DOHH2 (cell line): ENCODE measurements around the gene TET2.

Experiments
- H3F3A ChIP-seq: fragments of 200-600 bp; sonication (generic), shearing (Covaris generic); 2 replicates; pipeline ENCODE4 v1.6.0; 2016; ENCODE audit warnings: antibody characterized with exemption, mild to moderate bottlenecking; ENCODE audit not compliant: control insufficient read depth, insufficient read depth
- H3K27ac ChIP-seq: fragments of 200-600 bp; sonication (generic); 2 replicates; pipeline ENCODE4 v1.5.1; 2014; ENCODE audit warnings: low read depth, mild to moderate bottlenecking, low read length, moderate library complexity
- H3K27me3 ChIP-seq: fragments of 200-600 bp; sonication (generic); 2 replicates; pipeline ENCODE4 v1.6.1; 2014; ENCODE audit warnings: mild to moderate bottlenecking, low read length, mixed read lengths; ENCODE audit not compliant: control insufficient read depth
- H3K36me3 ChIP-seq: fragments of 200-600 bp; sonication (generic); 2 replicates; pipeline ENCODE4 v1.6.1; 2014; ENCODE audit warnings: mild to moderate bottlenecking, low read length, moderate library complexity, mixed read lengths; ENCODE audit not compliant: control insufficient read depth
- H3K4me1 ChIP-seq: fragments of 200-600 bp; sonication (generic); 2 replicates; pipeline ENCODE4 v1.6.1; 2014; ENCODE audit warnings: mild to moderate bottlenecking, low read length, mixed read lengths; ENCODE audit not compliant: control insufficient read depth
- H3K4me2 ChIP-seq: fragments of 200-600 bp; sonication (generic); 2 replicates; pipeline ENCODE4 v1.6.0; 2014; ENCODE audit warnings: mild to moderate bottlenecking, low read length, moderate library complexity
- H3K4me3 ChIP-seq: fragments of 200-600 bp; sonication (generic); 2 replicates; pipeline ENCODE4 v1.5.1; 2014; ENCODE audit warnings: mild to moderate bottlenecking, low read length, mixed read lengths
- H3K79me2 ChIP-seq: fragments of 200-600 bp; sonication (generic); 2 replicates; pipeline ENCODE4 v1.6.1; 2014; ENCODE audit warnings: mild to moderate bottlenecking, low read length, mixed read lengths; ENCODE audit not compliant: control insufficient read depth
- H3K9me2 ChIP-seq: fragments of 200-600 bp; sonication (generic); replicated peaks from 2 replicates; pipeline ENCODE4 v1.6.1; 2014; ENCODE audit warnings: mild to moderate bottlenecking, low read length, mixed read lengths; ENCODE audit not compliant: control insufficient read depth
- H3K9me3 ChIP-seq: fragments of 200-600 bp; sonication (generic); 2 replicates; pipeline ENCODE4 v1.6.1; 2014; ENCODE audit warnings: antibody characterized with exemption, low read length, mixed read lengths; ENCODE audit not compliant: control insufficient read depth, insufficient read depth
- H4K20me1 ChIP-seq: fragments of 200-600 bp; sonication (generic); 2 replicates; pipeline ENCODE4 v1.6.0; 2014; ENCODE audit warnings: low read depth, mild to moderate bottlenecking, antibody characterized with exemption, low read length, moderate library complexity; ENCODE audit not compliant: control insufficient read depth, insufficient read depth
- CTCF ChIP-seq: fragments of 200-600 bp; sonication (generic); IDR thresholded peaks from one replicate; pipeline ENCODE4 v1.5.1; 2014; ENCODE audit warnings: antibody characterized with exemption, mild to moderate bottlenecking, low read depth, low read length; ENCODE audit not compliant: poor library complexity, severe bottlenecking
- EZH2phosphoT487 ChIP-seq: fragments of 200-600 bp; sonication (generic); IDR thresholded peaks from 2 replicates; pipeline ENCODE4 v1.6.1; 2017; ENCODE audit warnings: borderline replicate concordance, mild to moderate bottlenecking, antibody characterized with exemption, low read length, moderate library complexity, mixed read lengths

The TET2 gene

DNA sequence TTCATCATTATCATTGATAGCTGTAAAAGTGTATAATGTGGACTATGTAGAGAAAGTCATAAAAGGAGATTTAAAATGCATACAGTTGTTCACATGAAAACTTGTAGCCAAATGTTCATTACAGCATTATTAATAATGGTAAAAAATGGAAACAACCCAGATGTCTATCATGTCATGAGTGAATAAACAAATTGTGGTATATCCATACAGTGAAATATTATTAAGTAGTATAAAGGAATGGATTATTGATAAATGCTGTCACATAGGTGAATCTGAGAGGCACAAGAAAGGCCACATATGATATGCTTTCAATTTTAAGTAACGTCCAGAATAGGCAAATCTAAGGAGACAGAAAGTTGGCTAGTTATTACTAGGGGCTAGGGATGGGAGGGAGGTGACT, 7.1 kb downstream of the TET2 start:
- Histone ChIP-seq H3K4me2 (no peak overlapping the region), H3K27ac (no peak overlapping the region), H3K9me3 (no peaks in the 10 kb centered on the region), H3K9me2 (no peaks in the 10 kb centered on the region), H3K79me2 (peaks cover 7% of the 10 kb centered on the region; the same call in 1 of the 2 replicates), H3K4me1 (0 out of 2 replicates have a peak, but pooled peaks cover 3% of the 10 kb centered on the region), H3K36me3 (no peaks in the 10 kb centered on the region), H3K4me3 (no peak overlapping the region), H4K20me1 (no peaks in the 10 kb centered on the region), H3K27me3 (no peaks in the 10 kb centered on the region), H3F3A (no peaks in the 10 kb centered on the region)
- no peak for TF ChIP-seq EZH2phosphoT487
- no peak for TF ChIP-seq CTCF

GRCh38 chr4:105154576-105154975, 7.9 kb downstream of the TET2 start:
- Histone ChIP-seq H3K27me3 (no peaks in the 10 kb centered on the region), H3F3A (no peaks in the 10 kb centered on the region), H3K36me3 (no peaks in the 10 kb centered on the region), H3K9me2 (no peaks in the 10 kb centered on the region), H3K79me2 (peaks cover 6% of the 10 kb centered on the region; the same call in 1 of the 2 replicates), H3K27ac (no peak overlapping the region), H3K4me3 (no peak overlapping the region), H3K9me3 (no peaks in the 10 kb centered on the region), H4K20me1 (no peaks in the 10 kb centered on the region), H3K4me1 (0 out of 2 replicates have a peak, but pooled peaks cover 3% of the 10 kb centered on the region), H3K4me2 (no peak overlapping the region)
- TF ChIP-seq CTCF (no peak), EZH2phosphoT487 (no peak)

DNA sequence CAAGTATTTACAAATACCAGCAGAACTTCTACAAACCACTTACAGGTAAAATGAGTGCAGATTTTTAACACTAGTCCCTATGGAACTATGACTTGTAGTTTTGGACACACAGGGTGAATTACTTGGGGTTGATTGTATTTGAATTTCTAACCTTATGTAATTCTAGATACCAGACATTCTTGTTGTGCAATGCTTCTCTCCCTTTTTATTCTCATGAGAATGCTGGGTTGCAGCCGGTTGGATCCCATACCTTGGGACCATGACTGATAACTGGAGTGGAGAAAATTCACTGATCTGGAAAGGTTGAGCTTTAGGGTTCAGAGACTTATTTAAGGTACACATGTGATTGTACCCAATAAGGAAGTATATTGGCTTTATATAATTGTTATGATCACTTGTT, 8.8 kb downstream of the TET2 start:
- H3K27me3 ChIP-seq, result no peaks in the 10 kb centered on the region
- no peaks in the 10 kb centered on the region for H3K9me2 ChIP-seq
- no peak overlapping the region for H3K27ac ChIP-seq
- no peaks in the 10 kb centered on the region for H4K20me1 ChIP-seq
- H3K4me1 ChIP-seq, result 0 out of 2 replicates have a peak, but pooled peaks cover 3% of the 10 kb centered on the region
- H3K4me2 ChIP-seq, result no peak overlapping the region
- TF ChIP-seq CTCF, result no peak
- TF ChIP-seq EZH2phosphoT487, result no peak
- H3F3A ChIP-seq, result no peaks in the 10 kb centered on the region
- peaks cover 2% of the 10 kb centered on the region; the same call in 1 of the 2 replicates for H3K79me2 ChIP-seq
- no peak overlapping the region for H3K4me3 ChIP-seq
- no peaks in the 10 kb centered on the region for H3K9me3 ChIP-seq
- no peaks in the 10 kb centered on the region for H3K36me3 ChIP-seq
